ENCODE measurements around the gene TPR.
"Not testable (repeated sequence)": the region's sequence is repeated elsewhere in the genome, so short reads cannot be mapped to it uniquely, and the experiment has no call there.

The TPR gene

DNA sequence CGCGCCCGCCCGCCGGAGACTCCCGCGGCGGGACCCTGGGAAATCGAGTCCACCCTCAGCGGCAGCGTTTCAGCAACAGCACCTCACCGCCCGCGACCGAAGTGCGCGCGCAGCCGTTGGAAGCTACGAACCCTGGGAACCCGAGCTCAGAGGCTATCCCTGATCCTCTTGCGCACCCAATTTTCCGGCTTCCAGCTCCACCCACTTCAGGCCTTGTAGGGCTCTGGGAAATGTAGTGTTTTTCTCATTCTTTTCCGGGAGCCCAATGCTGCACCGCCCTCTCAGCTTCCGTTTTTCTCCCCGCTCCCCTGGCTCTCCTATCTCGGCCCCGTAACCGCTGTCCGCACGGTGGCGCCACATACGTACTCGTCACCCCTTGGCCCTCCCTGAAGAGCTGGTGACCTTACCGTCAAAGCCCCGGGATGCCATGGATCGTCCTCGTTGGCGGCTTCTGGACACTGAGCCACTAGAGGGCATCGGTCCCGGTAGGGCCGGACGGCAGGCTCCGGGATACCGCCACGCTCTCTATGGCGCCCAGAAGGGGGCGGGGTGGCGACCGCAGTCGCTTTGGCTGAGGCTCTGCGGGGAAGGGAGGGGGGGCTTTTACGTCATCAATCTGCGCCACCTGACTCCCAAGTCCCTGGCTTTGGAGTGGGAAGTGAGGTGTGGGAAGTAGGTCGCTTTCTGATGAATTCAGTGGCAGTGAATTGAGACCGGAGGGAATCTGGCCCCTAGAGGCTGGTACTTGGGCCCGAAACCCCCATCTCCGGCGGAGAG is at the start of gene TPR, which contains the start of gene ODR4:
TSS of gene TPR (minus strand) at position 102 of the 777 bp plus-strand sequence. CDS start 225 bp downstream, outside the sequence.
TSS of gene ODR4 (plus strand) at position 687 of the 777 bp plus-strand sequence. CDS start 3,948 bp downstream, outside the sequence.
- peak; percentile 100 for DNase-seq

DNA sequence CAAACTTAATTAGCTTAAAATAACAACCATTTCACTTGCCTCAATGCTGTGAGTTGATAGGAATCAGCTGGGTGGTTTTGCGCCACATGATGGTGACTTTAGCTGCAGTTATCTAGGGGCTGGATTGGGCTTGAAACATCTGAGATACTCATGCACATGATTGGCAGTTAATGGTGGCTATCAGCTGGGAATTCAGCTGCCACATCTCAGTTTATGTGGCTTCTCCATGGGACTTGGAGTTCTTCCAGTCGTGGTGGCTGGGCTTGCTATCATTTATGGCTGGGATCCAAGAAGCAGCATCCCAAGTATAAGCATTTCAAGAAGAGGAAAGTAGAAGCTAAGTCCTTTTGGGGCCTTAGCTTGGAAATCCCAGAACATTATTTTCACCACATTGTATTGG is 49.5 kb upstream of the TPR start:
- DNase-seq = no peak

DNA sequence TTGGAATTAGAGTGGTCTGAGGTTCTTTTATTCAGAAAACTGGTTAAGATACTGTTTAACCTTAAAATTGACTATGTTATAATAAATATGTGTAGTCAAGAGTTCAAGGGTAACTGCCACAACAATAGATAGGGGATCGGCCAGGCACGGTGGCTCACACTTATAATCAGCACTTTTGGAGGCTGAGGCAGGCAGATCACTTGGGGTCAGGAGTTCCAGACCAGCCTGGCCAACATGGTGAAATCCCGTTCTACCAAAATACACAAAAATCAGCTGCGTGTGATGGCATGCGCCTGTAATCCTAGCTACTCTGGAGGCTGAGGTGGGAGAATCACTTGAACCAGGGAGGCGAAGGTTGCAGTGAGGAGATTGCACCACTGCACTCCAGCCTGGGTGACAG is 46.4 kb upstream of the TPR start:
- no peak for DNase-seq

DNA sequence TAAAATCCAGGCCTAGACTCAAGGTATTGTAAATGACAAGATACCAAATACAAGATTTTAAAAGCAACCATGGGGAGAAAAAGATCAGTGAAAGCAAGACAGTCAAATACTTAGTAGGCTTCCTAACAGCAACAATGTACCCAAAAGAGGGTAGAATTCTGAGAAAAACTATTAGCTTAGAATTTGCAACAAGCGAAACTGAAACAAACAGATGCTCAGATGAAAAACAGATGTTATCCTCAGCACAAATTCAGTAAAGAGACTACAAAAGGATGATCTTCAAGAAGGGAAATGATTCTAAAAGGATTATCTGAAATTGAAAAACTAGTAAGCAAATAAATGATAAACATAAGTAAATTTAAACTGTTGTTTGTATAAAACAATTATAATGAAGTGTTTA is 45.9 kb upstream of the TPR start:
- peak; percentile 8 for DNase-seq

DNA sequence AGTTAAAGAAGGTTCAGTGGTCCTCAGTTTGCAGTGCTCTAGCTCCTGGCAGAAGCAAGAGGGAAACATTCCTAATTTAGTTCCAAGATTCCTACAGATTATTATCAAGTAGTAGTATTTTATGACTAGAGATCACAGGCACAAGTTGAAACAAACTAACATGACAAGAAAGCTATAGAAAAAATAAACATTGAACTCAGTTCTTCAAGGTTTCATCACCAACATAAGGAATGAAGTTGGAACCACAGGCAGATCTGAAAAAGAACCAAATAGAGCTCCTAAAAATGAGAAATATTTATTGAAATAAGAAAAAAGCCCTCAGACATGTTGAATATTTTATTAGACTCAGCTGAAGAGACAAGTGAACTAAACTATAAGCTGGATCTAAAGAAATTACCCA is 45.3 kb upstream of the TPR start:
- no peak for DNase-seq

DNA sequence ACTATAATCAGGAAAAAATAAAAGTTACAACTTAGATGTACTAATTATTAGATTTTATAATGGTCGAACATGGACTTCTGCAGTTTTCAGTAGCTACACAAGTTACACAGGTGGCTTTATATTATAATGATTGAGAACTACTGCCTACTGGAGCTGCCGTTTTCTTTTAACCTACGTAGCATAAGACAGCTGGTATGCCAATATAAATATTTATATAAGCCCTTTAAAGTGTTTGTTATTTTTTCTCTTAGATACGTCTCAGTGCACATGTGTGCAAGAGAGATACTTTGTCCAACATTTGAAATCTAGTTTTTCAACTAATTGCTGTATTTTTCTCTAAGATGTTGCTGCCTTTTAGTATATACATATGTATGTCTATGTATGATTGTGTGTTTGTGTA is 43.5 kb upstream of the TPR start:
- DNase-seq = no peak

DNA sequence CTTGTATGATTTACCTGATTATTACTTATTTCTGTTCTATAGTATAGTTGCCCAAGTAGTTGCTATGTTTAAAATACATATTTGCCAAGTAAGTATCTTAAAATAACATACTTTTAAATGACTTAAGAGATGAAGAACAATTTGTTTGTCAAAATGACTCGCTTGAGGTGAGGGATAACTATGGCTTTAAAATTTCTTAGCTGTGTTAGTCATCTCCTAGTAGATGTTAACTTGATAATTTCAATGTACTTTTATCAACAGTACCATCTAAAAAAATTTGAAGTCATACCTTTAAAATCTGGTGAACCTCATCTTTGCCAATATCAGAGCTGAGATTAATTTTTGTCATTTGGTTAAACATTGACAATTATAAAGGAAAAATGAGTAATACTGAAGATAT is 38.3 kb upstream of the TPR start:
- no peak for DNase-seq

DNA sequence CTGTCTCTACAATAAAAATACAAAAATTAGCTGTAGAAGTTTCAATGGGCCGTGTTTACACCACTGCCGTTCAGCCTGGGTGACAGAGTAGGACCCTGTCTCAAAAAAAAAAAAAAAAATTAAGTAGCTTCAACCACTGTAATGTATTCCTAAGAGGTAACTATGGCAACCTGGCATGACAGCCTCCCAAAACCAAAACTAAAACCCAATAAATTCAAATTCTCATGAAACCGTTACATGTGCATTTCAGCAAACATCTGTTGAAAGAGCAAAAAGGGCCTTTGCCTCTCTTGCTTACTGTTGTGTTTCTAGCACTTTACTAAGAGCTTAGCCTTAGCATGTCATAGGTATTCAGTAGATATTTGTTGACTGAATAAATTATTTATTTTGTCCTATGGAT is 34.0 kb upstream of the TPR start:
- peak; percentile 11 for DNase-seq

DNA sequence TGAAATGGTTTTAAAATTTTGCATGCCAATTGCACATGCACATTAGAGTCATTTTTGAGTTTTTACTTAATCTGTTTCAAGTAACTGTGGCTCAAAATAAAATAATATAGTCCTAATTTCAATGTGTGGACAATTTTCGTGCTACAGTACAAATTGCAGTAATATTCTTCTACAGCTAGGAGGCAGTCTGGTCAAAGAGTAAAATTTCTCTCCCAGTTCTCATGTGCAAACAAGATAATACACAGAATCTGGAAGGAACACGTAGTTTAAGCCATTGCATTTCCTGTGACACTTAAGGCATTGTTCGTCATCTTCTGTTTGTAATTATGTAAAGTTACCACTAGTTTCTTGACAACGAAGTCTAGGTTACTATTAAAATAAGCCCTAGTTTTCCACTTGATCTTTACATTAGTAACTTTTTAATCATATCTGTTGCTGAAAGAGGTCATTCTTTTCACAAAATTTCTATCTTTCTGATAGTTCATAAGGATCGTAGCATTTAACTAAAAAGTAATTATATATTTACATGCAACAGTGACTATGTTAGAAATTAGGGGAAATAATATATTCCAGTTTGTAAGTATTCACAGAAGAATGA is 29.5 kb upstream of the TPR start:
- peak; percentile 59 for DNase-seq

DNA sequence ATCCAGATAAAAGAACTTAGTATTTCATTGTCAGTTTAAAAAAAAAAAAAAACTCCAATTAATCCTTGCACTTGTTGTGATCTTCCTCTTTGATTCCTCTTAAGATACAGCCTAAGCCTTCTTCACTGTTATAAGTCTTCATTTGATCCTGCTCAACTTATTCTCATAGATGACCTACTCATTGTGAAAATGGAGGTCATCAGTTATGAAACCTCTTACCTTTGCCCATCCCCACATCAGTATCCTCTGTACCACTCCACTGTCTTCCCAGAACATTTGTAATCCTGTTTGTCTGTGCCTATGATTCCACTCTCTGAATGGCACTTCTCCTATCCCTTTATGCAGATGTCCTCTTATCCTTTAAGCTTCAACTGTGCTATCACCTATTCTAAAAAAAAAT is 28.6 kb upstream of the TPR start:
- no peak for DNase-seq

DNA sequence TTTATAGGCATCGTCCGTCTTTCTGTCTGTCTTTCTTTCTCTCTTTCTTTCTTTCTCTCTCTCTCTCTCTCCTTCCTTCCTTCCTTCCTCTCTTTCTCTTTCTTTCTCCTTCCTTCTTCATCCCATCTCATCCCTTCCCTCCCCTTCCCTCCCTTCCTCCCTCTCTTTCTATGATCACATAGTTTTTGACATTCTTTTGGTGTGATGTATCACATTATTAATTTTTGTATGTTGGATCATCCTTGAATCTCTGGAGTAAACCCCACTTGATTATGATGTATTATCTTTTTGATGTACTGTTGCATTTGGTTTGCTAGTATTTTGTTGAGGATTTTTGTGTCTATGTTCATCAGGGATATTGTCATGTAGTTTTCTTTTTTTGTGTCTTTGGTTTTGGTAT is 26.4 kb upstream of the TPR start:
- not testable (repeated sequence) for DNase-seq

DNA sequence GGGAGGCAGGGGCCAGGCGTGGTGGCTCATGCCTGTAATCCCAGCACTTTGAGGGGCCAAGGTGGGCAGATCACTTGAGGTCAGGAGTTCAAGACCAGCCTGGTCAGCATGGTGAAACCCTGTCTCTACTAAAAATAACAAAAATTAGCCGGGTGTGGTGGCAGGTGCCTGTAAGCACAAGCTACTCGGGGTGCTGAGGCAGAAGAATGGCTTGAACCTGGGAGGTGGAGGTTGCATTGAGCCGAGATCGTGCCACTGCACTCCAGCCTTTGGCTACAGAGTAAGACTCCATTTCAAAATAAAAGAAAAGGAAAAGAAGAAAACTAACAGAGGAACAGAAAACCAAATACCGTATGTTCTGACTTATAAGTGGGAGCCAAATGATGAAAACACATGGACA is 17.7 kb upstream of the TPR start:
- DNase-seq = not testable (repeated sequence)

DNA sequence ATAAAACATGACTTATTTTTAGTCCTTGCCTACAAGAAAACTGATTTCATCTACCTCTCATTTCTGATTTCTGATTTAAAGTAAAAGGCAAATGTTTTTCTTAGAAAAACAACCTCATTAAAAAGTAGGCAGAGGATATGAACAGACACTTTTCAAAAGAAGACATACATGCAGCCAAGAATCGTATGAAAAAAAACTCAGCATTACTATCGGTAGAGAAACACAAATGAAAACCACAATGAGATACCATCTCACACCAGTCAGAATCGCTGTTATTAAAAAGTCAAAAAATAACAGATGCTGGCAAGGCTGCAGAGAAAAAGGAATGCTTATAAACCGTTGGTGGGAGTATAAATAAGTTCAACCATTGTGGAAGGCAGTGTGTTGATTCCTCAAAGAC is 16.8 kb upstream of the TPR start:
- no peak for DNase-seq

DNA sequence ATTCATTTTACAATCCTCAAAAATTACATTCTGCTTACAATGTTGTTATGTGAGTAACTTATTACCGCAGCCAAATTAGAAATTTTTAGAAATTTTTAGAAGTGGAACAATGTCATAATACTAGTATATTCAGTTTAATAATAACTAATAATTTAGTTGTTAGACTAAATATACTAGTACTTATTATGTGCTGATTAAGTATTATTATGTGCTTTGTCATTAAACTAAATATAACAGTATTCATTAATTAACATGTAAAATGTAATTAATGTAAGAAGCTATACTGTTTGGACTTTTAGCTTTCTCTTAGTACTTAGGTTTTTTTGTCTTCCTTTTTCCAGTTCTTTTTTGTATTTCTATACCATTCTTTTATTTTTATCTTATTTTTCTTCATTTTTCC is 15.9 kb upstream of the TPR start:
- no peak for DNase-seq

DNA sequence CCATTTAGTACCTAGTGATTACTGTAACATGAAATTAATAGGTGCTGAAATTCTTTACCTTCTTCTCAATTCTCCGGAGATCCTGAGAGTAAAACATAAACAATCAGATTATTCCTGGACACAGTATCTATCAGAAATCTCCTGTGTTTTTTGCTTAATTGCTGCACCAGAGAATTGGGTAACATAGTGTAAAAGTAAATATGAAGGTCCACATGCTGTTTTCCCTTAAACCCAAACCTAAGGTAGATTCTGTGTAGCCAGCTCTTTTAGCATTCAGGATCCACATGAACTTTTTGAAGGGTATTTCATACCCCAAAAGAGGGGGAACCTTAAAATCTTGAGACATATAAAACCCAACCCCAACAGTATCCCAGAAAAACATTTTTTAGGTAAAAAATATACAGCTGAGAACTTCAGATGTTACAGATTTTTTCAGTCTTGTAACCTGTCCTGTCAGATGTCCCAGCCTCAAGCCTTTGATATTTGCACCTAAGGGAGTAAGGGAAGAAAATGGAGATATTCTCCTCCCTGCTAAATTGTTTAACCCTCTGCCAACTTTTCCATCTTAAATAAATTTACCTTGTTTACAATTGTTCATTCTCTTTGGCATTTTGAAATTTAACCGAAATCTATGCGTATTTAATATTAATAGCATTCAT is 11.8 kb upstream of the TPR start:
- no peak for DNase-seq

DNA sequence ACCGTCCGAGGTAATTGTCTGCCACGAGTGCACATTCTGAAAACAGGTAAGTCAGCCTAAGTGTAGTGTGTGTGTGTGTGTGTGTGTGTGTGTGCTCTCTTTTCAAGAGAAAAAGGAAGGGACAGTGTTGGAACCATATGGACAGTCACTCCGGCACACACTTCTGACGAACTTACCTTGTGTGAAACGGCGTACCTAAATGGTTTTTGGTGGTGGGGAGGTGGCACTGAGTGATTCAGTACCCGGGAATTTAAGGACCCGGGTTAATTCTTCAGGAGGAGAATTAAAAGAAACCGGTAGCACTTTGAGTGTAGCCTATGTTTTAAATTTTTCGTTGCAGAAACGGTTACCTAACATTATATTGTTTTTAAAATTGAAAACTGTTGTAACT is 871 bp upstream of the TPR start:
- no peak for DNase-seq

DNA sequence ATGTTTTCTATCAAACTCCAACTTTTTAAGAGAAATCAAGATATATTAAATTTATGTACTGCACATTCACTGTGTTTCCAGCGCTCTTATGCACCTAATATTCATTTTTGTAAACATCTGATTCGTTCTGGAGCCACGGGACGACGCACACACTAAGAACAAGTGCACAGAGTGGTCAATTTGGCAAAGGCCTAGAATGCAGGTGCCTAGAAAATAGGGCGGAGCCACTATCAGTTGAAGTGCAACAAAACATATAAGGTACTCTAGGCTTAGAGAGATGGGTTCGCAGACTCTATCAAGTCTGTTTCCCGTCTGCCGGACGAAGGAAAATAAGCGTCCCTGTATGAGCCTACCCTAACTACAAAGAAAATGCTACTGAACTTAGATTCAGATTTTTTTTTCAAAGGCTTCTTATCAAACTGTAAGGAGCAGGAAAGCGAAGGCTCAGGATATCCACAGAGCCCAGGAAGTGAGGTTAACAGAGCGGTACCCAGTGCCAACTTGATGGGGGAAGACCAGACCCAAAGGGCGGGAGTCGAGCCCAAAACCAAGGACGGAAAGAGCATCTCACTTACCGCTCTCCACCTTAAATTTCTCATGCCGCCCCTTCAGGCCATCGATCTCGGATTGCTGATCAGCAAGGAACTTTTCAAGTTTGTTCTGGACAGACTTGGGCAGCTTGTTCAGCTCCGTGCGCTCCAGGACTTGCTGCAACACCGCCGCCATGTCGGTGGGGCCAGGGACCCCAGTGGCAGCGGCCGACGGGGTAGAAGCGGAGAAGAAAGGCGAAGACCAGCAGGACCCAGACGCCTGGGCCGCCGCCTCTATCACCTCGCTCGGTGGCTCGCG is 526 bp downstream of the TPR start:
- DNase-seq = no peak

DNA sequence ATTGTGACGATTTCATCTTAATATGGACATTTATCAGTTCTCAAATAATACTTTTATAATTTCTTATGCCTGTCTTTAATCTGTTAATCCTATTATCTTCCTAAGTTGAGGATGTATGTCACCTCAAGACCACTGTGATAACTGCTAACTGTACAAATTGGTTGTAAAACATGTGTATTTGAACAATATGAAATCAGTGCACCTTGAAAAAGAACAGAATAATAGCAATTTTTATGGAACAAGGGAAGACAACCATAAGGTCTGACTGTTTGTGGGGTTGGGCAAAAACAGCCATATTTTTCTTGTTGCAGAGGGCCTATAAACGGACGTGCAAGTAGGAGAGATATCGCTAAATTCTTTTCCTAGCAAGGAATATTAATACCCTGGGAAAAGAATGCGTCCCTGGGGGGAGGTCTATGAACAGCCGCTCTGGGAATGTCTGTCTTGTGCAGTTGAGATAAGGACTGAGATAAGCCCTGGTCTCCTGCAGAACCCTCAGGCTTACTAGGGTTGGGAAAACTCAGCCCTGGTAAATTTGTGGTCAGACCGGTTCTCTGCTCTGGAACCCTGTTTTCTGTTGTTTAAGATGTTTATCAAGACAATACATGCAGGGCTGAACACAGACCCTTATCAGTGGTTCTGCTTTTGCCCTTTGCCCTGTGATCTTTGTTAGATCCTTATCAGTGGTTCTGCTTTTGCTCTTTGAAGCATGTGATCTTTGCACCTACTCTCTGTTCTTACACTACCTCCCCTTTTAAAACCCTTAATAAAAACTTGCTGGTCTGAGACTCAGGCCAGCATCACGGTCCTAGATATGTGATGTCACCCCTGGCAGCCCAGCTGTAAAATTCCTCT is 27.0 kb downstream of the TPR start:
- DNase-seq = not testable (repeated sequence)

DNA sequence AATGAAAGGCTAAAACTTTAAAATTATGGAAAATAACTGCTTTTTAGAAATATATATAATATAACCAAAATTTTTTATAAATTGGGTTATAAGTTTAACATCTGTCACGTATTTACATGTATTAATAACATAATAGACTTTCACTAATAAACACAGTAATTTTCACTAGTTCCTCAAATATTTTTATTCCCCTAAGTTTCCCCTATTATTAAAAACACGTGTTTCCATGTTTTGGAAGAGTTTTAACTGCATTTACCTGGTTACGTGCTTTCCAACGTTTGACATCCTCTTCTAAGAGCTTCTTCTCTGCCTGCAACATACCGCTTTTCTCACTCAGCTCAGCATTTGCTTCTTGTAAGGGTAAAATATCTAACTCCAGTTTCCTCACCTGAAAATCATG is 34.3 kb downstream of the TPR start:
- DNase-seq = no peak

DNA sequence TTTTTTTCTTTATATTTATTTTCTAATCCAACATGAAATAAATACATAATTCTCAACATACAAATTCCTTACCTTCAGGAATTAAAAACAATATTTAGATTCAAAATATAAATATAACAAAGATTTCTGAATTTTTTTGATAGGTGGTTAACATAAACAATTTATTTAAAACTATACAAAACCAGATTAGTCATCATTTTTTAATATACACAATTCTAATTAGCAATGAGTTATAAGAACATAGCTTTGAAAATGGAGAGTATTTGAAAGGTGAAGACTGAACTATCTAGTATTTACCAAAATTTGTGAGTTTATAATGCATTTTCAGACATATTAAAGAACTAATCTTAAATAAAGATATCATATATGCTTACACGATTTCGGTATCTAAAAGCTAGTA is 37.5 kb downstream of the TPR start:
- DNase-seq = no peak

DNA sequence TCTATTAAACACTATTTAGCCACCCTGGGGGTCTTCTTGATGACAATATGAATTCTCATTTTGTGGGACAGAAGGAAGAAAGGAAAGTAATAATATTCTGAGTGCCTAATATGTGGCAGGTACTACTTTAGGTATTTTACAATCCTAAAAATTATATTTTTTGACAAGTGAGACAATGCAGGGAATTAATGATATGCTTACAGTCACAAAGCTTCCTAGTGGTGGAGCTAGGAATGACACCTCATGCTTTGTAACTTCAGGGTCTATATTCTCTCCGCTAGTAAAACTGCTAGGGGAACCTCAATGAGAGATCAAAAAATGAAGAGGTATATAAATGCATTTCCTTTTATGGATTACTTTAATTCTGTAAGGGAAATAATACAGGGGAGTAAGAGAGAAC is 44.3 kb downstream of the TPR start:
- DNase-seq = no peak

DNA sequence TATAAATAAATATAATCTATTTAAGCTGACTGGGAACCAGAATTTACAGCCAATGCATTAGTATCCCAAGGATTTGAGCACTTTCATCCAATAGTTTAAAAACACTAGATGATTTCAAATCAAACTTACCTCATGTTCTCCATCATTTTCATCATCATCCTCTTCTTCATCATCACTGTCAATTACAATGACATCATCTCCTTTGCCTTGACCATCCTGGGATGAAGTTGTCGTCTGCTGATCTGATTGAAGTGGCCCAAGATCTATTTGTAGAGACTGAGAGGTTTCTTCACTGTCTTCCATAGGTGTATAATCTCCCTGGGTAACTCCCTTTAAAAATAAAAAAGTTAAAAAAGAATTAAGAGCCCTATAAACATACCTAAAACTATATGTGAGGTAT is 47.7 kb downstream of the TPR start:
- DNase-seq = peak; percentile 18

Data from eye (tissue), 1 donor.